GM19035 (cell line): Measurements from ENCODE around the gene TBC1D22A.

Experiments used
- ATAC-seq: cut with Tn5 transposase; IDR thresholded peaks from one replicate; pipeline ENCODE4 v1.9.1; 2021; ENCODE audit not compliant: unreplicated experiment

TBC1D22A gene

DNA sequence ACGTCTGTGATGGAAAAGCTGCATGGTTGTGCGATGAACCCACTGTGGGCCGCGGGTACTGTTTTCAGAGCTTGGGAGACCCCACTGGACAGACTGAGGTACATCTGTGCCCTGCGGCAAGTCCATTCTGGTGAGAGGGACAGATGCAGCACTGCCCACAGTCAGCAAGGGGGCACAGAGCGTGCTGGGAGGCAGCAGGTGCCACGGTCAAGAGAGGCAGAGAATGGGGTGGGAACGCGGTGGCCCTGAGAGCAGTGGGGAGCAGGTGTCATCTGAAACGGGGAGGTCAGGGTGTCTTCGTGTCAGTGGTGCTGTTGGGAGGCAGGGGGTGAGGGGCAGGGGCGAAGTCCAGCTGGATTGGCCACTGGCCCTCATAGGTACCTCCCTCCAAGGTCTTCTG is 32.0 kb downstream of the TBC1D22A start:
- ATAC-seq: no peak

DNA sequence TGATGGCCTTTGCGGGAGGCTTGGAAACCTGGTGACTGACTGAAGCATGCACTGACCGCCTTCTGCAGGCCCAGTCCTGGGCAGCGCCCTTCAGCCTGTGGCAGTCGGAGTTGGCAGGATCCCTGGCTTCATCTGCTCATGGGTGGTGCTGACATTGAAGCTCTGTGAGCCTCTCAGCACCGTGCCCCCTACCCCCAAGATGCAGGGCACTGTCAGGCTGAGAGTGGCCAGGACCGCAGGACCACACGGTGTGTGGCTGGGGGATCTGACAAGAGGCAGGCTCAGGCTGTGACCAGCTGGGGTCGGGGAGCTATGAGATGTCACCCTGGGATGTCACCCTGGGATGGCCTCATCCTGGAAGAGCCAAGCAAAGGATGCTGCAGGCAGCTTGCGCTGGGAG is 32.7 kb downstream of the TBC1D22A start:
- ATAC-seq: no peak

DNA sequence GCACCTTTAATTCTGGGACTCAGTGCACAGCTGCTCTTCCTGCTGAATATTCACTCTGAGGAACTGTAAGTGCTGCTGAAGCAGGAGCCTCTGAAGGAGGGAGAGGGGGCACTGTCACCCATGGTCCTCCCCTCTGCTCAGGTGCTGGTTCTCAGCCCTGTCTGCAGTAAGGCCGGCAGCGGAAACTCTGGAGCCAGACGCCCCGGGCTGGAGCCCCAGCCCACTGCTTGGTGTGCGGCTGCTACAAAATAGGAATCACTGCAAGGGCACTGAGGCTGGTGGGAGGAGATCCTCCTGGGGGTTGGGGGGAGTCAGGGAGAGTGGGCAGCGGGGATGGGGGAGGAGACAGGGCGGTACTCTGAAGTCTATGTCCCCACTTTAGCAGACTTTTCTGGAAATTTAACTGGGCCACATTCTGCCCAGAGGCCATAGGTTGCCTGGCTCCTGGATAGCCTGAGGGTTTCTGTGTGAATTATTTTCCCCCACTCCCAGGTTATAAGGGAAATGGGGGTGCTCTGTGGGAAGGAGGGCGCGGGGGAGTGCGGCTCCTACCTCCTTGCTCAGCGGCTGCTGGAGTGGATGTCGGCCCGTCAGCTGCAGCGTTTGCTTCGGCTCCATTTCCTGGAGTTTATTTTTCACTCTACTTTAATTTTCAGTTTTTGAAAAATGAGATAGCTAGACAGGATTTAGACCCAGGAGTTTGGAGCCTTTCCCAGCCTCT is 33.6 kb downstream of the TBC1D22A start:
- no peak for ATAC-seq

DNA sequence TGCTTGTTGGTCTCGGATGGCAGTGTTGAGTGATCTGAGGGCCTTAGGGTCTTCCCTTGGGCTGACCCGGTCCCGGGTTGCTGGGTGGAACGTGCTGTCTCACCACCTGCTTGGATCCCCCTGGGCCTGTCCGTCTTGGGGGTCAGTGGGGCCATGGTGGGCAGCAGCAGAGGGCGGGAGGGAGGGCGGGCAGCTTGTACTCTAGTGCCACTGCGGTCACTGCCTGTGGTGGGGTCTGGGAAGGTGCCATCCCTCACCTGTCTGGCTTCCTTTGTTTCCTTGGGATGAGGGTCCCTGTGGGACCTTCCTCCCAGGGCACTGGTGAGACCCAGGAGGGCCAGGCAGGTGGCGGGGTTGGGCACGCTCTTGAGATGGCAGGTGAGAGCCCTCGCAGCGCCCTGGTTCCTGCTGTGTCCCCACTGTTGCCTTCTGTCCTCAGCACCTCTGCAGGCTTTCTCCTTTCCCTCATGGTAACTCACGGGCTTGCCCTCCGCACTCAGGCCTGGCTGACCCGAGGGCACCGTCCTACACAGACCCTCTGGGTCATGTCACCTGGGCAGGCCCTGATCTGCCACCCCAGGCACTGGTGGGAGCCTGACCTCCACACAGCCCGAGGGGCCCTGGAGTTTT is 34.2 kb downstream of the TBC1D22A start:
- no peak for ATAC-seq

DNA sequence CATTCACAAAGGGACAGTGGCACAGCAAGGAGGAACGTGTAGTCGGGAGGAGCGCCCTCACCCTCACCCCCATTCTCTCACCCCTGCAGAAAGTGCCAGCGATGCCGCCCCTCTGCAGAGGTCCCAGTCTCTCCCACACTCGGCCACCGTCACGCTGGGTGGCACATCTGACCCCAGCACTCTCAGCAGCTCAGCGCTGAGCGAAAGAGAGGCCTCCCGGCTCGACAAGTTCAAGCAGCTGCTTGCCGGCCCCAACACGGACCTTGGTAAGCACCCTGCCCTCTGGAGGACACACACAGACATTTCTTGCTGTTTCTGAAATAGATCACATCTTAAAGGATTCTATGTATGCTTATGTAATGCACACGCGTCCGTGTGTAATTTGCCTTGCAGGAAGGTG is 34.9 kb downstream of the TBC1D22A start:
- no peak for ATAC-seq

DNA sequence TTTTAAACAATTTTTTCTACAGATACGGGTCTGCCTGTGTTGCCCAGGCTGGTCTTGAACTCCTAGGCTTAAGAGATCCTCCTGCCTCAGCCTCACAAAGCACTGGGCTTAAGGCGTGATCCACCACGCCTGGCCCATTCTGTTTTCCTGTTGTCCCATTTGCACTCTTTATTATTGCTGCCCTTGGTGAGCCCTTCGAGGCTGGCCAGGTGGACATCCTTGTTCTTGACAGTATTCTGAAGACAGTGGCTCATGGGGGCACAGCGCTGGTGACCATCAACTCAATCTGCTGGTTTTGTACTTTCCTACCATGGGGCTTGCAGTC is 35.6 kb downstream of the TBC1D22A start:
- no peak for ATAC-seq

DNA sequence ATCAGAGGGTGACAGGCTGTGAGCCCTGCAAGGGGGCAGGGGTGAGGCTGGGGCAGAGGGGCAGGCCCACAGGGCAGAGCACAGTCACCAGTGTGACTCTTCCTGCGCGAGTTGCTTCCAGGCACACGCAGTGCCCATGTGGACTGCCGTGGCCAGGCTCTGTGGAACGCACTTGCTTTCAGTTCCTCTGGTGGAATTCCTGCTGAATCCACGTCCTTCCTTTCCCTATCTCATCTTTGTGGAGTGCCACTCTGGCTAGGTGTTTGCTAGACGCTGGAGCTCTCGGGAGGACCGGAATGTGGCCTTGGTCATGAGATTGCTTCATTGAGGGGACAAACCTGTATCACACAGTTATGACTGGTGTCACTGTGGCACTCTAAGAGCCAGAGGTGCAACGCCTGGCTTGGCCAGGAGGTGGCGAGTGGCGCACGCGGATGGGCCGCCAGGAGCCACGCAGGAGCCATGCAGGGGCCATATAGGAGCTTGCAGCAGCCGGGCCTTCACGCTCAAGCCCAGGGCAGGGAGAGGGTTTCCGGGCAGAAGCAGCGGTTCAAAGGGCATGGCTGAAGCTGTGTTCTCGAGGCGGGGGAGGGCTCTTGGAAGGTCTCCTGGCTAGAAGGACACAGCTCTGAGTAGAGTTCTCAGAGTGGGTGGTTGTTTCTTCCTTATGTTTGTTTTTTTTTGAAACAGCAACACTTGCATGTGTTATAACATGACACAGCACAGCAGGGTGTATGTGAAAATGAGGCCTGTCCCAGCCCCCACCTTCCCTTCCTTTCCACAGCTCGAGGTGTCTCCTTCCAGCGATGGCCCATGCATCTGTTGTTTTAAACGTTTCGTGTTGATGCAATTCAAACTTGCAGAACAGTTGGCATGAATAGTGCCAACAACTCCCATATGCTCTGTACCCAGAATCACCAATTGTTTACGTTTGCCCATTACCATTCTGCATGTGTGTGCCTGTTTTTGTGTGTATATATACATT is 36.2 kb downstream of the TBC1D22A start:
- no peak for ATAC-seq

DNA sequence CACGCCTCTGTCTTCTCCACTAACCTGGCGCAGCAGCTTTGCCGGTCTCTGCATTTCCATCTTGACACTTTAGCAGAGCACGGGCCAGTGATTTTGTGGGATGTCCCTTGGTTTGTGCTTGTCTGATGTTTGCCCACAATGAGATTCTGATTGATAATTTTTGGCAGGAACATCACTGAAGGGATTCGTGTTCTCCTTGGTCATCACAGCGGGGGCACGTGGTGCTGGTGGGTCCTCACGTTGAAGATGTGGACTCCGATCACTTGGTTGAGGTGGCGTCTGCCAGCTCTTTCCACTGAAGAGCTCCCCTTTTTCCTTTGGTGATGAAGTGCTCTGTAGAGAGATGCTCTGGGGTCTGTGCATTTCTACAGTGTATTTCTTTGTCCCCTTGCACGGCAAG is 37.2 kb downstream of the TBC1D22A start:
- ATAC-seq: no peak

DNA sequence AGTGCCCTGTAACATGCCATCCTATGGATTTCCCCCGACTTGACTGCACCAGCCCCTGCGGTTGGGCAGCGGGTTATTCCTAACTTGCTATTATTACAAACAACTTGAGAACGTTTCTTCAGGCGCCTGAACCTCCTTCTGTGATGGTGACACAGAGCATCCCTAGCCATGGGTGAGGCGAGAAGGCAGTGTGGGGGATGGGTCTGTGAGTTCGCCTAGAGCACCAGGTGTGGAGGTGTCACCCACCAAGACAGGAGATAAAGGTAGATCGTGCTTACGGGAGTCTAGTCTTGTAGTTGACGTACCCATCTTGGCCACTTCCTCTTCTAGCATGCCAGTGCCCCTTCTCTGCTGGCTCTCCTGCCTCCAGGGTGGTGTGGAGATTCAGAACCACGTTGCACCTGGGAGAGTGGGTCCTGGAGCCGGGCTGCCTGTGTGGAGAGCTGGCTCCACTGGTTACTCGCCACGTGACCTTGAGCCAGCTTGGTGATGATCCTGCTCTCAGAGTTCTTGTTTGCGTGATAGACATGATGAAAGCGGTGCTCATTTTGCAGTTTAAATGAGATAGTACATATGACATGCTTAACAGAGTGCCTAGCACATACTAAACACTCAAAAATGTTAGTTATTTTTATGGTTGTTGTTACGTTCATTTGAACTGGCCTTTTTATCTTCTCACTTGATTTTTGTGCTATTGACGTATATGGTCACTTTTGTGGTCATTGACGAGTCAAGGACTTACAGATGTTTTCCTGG is 37.8 kb downstream of the TBC1D22A start:
- ATAC-seq: no peak

DNA sequence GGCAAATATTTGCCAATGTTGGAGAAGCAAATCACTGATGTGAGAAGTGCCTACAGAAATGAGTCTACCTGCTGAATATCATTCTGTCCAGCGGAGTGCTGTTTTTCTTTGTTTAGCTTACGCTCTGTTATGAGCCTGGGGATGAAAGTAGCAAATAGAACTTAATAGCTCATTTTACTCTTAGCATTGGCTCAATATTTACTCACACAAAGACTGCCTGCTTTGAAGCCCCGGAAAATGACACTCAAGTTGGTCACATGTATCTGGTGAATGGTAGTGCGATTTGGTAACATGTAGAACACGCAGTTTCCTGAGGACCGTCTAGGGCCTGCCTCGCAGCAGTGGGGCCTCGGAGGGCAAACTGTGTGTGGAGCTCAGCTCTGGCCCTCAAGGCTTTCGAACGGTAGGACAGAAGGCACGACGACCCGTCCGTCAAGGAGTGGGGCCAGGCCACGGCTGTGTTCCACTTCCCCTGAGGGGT is 38.9 kb downstream of the TBC1D22A start:
- no peak for ATAC-seq

DNA sequence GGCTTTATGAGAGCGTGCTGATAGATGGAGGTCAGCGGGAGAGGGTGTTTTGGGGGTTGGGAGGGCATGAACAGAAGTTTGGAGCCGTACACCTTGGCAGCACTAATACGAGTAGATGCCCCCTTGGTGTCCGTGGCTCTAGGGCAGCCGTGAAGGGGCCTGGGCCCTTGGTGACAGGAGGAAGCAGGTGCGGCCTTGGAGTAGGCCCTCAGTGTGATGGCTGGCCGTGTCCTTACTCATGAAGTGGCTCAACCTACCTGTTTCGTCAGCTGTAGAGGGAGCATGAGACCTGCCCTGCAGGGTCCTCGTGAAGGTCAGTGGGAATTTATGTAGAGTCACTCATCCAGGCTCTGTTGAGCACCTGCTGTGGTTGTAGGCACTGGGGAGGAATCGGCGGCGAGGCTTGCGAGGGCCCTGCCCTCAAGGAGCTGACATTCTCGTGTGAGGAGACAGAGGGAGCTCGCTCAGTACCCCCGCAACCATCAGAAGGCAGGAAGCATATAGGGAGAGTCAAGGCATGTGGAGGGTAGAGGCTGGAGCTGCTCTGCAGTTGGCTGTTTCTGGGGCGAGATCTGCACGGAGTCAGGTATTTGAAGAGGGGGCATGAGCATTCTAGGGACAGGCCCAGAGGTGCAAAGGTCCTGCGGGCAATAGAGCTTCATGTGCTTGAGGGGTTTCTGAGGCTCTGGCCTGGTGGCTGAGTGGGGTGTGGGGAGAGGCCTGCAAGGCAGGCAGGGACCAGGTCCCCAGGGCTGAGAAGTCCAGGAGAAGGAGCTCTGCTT is 39.6 kb downstream of the TBC1D22A start:
- ATAC-seq: no peak

DNA sequence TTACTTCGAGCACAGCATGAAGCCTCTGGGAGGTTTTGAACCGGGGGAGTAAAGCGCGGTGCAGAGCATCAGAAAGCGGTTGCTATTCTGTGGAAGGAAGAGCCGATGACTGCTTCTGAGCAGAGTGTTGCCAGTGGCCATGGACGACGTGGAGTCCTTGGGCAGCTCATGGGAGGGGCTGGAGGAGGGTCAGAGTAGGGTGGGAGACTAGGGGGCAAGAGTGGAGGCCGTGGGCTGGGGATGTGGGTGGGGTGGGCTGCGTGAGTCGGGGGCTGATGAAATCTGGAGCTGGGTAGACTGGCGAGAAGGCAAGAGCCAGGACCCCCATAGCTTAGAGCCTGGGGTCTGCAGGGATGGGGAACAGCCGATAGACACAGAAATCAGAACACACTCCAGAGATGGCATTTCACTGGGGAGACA is 40.2 kb downstream of the TBC1D22A start:
- ATAC-seq: no peak

DNA sequence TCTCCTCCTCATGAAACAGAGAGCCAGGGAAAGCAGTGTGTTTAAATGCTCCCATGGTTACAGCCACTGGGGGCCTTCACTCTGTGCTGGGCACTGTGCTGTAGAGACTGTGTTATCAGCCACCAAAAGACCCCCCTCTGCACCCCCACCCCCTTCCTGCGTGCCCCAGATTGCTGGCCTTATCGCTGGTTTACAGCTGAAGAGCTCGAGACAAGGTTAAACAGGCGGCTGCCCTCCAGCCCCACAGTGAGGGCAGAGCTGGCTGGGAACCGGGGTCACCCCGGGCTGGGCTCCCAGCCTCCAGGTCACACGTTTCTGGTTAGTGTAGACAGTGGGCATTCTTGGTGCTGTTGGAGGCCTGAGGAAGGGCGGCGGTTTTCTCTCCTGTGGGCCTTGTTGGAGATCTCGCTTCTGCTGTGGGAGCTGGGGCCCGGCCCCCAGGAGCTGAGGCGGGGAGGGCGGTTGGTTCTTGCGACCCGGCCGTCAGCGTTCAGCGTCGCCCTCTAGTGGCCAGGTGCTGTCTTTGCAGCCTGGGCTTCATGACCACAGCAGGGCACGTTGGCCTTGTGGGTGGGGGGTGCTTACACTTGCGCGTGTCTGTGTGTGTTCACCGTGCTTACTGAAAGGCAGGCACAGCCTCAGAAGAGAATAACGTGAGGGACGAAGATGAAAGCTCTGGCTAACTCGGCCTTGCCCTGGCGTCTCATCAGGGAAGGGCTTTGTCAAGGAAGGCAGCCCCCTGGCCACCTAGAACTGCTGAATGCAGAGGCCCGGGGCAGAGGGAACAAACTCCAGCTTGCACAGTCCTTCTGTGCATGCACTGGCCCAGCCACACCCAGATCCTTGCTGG is 40.8 kb downstream of the TBC1D22A start:
- ATAC-seq: no peak

DNA sequence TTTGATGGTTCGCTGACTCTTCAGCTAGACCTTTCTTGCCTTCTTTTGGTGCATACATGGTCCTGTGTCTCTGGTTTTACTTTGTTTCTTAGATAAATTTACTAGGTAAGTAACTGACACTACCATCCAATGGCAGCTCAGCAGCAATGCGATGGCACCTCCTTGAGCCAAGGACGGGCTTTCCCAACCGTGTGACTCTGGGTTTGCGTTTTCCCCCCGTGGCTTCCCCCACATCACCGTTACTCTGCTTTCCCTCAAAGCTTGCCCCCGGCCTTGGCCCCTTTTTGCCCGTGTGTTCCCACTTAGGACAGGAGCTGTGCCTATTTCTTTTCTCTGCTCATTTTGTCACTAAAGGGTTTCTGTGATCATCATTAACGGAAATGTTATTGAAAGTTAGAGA is 41.5 kb downstream of the TBC1D22A start:
- ATAC-seq: no peak

DNA sequence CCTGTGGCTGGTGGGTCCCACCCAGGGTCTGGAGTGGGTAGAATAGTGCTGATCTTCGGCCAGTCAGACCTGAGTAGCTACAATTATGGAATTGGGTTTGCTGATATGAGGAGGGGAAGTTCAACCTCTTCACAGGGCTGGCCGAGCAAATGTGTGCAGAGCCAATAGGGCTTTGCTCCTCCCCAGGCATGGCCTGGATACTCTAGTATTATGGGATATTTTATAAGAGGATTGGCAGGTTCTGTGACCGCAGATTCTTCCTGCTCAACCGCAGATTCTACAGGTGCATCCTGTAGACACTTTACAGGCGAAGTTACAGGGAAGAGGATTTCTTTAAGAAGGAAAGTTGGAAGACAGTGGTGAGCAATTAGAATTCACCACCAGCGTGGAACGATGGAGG is 44.3 kb downstream of the TBC1D22A start:
- no peak for ATAC-seq

DNA sequence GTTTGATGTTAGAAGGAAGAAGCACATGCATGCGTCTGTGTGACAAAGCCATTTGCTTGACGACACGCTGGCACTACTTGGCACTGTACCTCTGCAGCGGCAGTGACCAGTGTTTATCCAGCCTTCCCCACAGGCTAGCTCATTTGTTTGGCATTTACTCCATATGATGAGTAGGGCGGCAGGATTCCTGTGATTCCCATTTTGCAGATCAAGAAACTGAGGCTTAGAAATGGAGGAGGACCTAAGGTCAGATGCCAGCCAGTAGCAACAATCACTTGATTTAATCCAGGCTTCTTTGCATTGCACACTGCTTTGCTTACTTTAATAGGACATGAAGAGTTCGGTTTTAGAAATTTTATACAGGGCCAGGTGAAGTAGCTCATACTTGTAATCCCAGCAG is 45.0 kb downstream of the TBC1D22A start:
- ATAC-seq: no peak

DNA sequence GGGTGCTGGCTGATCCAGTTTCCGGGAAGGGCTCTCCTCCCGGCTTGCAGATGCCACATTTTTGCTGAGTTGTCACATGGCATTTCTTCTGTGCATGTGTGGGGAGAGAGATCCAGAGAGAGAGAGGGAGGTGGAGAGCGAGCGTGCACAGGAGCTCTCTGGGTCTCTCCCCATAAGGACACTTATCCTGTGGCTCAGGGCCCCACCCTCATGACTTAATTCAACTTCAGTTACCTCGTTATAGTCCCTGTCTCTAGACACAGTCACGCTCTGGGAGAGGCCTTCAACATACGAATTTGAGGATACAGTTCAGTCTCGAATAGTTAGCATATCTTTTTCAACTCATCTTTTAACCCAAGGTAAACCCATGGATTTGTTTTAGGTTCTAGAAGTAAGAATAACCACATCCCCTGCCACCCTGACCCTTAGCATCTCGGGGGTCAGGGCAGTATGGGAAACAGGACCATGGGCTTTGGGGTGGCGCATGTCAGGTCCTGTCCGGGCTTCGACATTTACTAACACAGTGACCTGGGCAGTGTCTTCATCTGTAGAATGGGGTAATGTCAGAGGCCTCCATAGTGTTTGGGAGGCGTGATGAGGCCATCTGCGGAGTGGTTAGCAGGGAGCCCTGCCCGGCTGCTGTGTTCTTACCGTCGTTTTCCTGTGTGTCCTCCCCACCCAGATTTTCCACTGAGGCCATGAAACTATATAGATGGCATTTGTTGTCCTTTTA is 46.9 kb downstream of the TBC1D22A start:
- no peak for ATAC-seq
